Measurements from ENCODE around the gene C1orf35. TPM values are rescaled to one million over a fixed set of nuclear protein-coding genes. Genes with fewer than 3 reads are reported as not detected.

The C1orf35 gene
- total RNA-seq, 1 donor from 2014 or later: 20.2 TPM

DNA sequence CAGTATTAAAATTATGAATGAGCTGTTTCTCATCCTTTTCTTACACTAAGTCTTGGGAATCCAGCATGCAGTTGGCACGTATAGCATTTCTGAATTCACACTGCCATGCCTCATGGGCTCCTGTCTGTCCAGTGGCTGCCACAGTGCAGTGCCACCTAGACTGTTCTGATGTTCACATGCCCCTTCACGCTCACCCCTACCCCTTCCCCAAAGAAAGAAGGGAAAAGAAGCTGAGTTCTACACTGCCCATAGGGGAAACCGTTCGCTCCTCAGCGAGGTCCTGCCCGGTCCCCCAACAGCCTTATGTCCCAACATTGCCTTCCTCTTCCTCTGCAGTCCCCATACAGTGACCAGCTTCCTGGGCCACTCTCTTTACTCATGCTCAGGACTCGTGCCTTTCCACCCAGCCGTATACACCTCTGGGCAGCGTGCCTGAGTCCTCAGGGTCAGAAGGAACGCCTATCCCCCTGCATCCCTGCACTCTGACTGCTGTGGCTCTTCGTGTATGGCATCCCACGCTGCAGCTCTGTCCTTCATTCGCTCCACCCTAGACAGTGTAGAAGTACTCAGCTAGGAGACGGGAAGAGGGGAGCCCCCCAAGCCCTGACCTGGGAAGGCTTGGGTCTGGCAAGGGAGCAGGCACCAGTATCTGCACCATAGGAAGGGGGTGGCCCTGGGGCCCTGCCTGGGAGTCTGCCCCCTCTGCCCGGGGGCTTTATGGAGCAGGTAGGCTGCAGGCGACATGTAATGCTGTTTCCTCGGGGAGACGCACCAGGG lies 44.8 kb downstream of the C1orf35 start:
- no peak overlapping the region for H3K4me3 Mint-ChIP-seq

More for the DNA sequence above, 44.8 kb downstream of the C1orf35 start:
- no peak for DNase-seq (ENCODE audit: low spot score in 2 of 2, unreplicated experiment in 2 of 2)
- H3K4me1 Mint-ChIP-seq: peaks cover 9% of the 10 kb centered on the region
- TF ChIP-seq, protein P1, sequence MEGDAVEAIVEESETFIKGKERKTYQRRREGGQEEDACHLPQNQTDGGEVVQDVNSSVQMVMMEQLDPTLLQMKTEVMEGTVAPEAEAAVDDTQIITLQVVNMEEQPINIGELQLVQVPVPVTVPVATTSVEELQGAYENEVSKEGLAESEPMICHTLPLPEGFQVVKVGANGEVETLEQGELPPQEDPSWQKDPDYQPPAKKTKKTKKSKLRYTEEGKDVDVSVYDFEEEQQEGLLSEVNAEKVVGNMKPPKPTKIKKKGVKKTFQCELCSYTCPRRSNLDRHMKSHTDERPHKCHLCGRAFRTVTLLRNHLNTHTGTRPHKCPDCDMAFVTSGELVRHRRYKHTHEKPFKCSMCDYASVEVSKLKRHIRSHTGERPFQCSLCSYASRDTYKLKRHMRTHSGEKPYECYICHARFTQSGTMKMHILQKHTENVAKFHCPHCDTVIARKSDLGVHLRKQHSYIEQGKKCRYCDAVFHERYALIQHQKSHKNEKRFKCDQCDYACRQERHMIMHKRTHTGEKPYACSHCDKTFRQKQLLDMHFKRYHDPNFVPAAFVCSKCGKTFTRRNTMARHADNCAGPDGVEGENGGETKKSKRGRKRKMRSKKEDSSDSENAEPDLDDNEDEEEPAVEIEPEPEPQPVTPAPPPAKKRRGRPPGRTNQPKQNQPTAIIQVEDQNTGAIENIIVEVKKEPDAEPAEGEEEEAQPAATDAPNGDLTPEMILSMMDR (IDR thresholded peaks at IDR 0.05; ENCODE audit: unreplicated experiment): no peak
- no peaks in the 10 kb centered on the region for H3K36me3 Mint-ChIP-seq
- H3K27ac Mint-ChIP-seq: no peak overlapping the region
- peaks cover 81% of the 10 kb centered on the region for H3K27me3 Mint-ChIP-seq (ENCODE audit: low read depth)
- H3K9me3 Mint-ChIP-seq: peaks cover 8% of the 10 kb centered on the region

Small RNAs within 50 kb of the gene (microRNA-seq; reads per million reads assigned to microRNA genes)
- gene MIR3620: 16.4 reads per million, percentile 40 among the genes with 10 or more reads in this experiment

Other genes with a start within 250 kb of the C1orf35 start
- gene WNT9A, start 155.4 kb downstream of the C1orf35 start, total RNA-seq: 3.9 to 4.5 TPM (median 4.3 TPM) in 3 replicates
- 0.09 to 0.16 TPM in 2 of 3 replicates, not detected in the other for gene WNT3A, start 96.3 kb downstream of the C1orf35 start, total RNA-seq
- gene ARF1, start 20.6 kb downstream of the C1orf35 start, total RNA-seq: 255 to 277 TPM (median 262 TPM) in 3 replicates
- 53.9 to 56.9 TPM (median 54.2 TPM) in 3 replicates for gene MRPL55, start 6.0 kb upstream of the C1orf35 start, total RNA-seq
- gene GUK1, start 37.0 kb upstream of the C1orf35 start, total RNA-seq: 129 to 136 TPM (median 135 TPM) in 3 replicates
- 2.5 to 2.6 TPM (median 2.5 TPM) in 3 replicates for gene GJC2, start 46.6 kb upstream of the C1orf35 start, total RNA-seq
- 10.8 to 14.2 TPM (median 11.8 TPM) in 3 replicates for gene IBA57, start 62.5 kb upstream of the C1orf35 start, total RNA-seq
- 95.3 to 113 TPM (median 100 TPM) in 3 replicates for gene OBSCN, start 104.7 kb upstream of the C1orf35 start, total RNA-seq

Measured in mesothelial cell of epicardium (in vitro differentiated cells).